ENCODE measurements around the gene HGFAC. TPM values are rescaled to one million over a fixed set of nuclear protein-coding genes. Genes with fewer than 3 reads are reported as not detected.

Gene HGFAC
- total and polyA plus RNA-seq, 2 of the 13 experiments (the other 11 are each of a cell fraction or from before 2014, with no cell fraction given) = 8.5 to 63.6 TPM

DNA sequence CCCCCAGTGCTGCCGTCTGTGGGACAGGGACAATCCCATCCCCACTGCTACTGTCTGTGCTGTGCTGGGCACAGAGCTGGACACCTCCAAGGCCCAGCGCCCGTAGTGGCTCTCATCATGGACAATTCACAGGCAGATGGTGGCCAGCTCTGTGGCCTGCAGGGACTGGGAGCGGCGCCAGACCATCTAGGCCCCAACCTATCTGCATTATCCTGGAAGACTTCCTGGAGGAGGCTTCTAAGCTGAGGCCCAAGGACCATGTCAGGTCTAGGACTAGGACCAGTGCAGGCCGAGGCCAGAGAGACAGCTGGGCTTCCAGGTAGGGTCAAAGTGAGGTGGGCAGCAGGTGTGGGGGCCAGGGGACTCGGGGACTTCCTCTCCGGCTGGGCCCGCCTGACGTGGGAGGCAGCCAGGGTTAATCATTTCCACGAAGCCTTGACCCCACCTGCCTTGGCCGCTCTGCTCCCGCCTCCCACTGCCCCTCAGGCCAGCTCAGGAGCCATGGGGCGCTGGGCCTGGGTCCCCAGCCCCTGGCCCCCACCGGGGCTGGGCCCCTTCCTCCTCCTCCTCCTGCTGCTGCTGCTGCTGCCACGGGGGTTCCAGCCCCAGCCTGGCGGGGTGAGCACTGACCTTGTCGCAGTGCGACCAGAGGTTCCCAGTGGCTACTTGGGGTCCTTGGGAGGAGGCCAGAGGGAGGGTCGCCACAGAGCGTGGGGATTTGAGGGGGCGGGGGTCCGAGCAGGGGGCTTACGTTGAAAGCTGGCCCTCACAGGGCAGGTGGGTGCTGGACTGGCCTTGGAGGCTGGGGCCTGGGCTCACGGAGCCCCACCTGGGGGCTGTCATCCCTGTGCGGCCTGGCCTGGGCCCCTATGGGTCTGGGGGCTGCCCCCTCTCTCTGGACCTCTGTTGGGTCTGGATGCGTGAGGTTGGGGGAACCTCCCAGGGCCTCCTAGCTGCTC is at the start of gene HGFAC (continued):
- TF ChIP-seq ATF6 (CRISPR knock-in tag; conservative IDR thresholded peaks at IDR 0.05) (0 out of 2 replicates have a peak, but pooled peaks have one; percentile 34), ZMAT5 (CRISPR knock-in tag; IDR thresholded peaks at IDR 0.05; ENCODE audit: borderline replicate concordance, low read depth) (no peak), MYC (CRISPR knock-in tag; IDR thresholded peaks at IDR 0.05; ENCODE audit: borderline replicate concordance) (no peak; the same call in 1 of the 2 replicates), YEATS4 (CRISPR knock-in tag; IDR thresholded peaks at IDR 0.05; ENCODE audit: borderline replicate concordance) (peak; percentile 43; the same call in 1 of the 2 replicates), NFRKB (IDR thresholded peaks at IDR 0.05) (no peak), BCLAF1 (IDR thresholded peaks at IDR 0.05) (no peak), FOXA3 (CRISPR knock-in tag; IDR thresholded peaks at IDR 0.05) (no peak), ATF1 (CRISPR knock-in tag; IDR thresholded peaks at IDR 0.05) (no peak), KDM2A (CRISPR knock-in tag; IDR thresholded peaks at IDR 0.05; ENCODE audit: borderline replicate concordance, low read depth) (no peak), KMT2A (CRISPR knock-in tag; IDR thresholded peaks at IDR 0.05) (no peak; the same call in none of the 2 replicates), ZNF839 (CRISPR knock-in tag; IDR thresholded peaks at IDR 0.05; ENCODE audit: borderline replicate concordance) (no peak)
- TF ChIP-seq, protein P1, sequence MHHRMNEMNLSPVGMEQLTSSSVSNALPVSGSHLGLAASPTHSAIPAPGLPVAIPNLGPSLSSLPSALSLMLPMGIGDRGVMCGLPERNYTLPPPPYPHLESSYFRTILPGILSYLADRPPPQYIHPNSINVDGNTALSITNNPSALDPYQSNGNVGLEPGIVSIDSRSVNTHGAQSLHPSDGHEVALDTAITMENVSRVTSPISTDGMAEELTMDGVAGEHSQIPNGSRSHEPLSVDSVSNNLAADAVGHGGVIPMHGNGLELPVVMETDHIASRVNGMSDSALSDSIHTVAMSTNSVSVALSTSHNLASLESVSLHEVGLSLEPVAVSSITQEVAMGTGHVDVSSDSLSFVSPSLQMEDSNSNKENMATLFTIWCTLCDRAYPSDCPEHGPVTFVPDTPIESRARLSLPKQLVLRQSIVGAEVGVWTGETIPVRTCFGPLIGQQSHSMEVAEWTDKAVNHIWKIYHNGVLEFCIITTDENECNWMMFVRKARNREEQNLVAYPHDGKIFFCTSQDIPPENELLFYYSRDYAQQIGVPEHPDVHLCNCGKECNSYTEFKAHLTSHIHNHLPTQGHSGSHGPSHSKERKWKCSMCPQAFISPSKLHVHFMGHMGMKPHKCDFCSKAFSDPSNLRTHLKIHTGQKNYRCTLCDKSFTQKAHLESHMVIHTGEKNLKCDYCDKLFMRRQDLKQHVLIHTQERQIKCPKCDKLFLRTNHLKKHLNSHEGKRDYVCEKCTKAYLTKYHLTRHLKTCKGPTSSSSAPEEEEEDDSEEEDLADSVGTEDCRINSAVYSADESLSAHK (CRISPR knock-in tag; IDR thresholded peaks at IDR 0.05; ENCODE audit: borderline replicate concordance) = no peak
- TF ChIP-seq, protein P2, sequence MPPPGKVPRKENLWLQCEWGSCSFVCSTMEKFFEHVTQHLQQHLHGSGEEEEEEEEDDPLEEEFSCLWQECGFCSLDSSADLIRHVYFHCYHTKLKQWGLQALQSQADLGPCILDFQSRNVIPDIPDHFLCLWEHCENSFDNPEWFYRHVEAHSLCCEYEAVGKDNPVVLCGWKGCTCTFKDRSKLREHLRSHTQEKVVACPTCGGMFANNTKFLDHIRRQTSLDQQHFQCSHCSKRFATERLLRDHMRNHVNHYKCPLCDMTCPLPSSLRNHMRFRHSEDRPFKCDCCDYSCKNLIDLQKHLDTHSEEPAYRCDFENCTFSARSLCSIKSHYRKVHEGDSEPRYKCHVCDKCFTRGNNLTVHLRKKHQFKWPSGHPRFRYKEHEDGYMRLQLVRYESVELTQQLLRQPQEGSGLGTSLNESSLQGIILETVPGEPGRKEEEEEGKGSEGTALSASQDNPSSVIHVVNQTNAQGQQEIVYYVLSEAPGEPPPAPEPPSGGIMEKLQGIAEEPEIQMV (CRISPR knock-in tag; IDR thresholded peaks at IDR 0.05; ENCODE audit: low read depth) = no peak
- TF ChIP-seq, protein P3, sequence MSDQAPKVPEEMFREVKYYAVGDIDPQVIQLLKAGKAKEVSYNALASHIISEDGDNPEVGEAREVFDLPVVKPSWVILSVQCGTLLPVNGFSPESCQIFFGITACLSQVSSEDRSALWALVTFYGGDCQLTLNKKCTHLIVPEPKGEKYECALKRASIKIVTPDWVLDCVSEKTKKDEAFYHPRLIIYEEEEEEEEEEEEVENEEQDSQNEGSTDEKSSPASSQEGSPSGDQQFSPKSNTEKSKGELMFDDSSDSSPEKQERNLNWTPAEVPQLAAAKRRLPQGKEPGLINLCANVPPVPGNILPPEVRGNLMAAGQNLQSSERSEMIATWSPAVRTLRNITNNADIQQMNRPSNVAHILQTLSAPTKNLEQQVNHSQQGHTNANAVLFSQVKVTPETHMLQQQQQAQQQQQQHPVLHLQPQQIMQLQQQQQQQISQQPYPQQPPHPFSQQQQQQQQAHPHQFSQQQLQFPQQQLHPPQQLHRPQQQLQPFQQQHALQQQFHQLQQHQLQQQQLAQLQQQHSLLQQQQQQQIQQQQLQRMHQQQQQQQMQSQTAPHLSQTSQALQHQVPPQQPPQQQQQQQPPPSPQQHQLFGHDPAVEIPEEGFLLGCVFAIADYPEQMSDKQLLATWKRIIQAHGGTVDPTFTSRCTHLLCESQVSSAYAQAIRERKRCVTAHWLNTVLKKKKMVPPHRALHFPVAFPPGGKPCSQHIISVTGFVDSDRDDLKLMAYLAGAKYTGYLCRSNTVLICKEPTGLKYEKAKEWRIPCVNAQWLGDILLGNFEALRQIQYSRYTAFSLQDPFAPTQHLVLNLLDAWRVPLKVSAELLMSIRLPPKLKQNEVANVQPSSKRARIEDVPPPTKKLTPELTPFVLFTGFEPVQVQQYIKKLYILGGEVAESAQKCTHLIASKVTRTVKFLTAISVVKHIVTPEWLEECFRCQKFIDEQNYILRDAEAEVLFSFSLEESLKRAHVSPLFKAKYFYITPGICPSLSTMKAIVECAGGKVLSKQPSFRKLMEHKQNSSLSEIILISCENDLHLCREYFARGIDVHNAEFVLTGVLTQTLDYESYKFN (CRISPR knock-in tag; conservative IDR thresholded peaks at IDR 0.05) = peak; percentile 92

Measured in HepG2 (cell line).